ENCODE data around the gene GRIK4. TPM values are rescaled to one million over a fixed set of nuclear protein-coding genes. Genes with fewer than 3 reads are reported as not detected.

Gene GRIK4
- total RNA-seq, 2 experiments from 2014 or later: not detected

DNA sequence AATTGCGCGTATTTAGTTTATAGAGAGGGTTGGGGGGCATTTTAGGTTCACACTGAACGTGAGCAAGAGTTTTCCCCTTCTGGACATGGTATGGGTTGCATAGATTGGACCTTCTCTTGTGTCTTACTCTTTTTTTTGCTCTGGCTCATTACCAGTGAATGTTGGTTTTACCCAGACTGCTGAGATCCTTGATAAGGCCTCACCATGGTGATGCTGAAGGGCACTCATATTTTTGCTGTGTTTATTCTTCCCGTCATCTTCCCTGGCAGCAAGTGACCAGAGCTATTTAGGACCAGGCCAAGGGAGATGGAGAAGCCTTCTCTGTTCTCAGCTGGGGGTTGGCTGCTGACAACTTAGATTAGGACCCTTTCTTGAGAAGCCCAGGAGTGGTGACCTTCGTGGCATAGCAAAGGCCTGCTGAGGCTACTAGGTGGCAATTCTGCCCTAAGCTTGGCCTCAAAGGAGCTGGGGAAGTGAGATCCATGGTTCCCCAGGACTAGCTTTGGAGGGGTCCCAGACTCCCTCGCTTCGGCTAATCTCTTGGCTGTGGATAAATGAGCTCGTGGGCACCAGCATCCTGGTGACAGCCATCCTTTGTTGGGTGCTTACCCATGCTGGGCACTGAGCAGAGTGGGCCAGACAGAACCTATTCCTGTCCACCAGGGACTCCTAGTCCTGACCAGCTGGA is 47.3 kb downstream of the GRIK4 start:
- Mint-ChIP-seq H3K4me1 (ENCODE audit: low read depth) (no peaks in the 10 kb centered on the region), H3K36me3 (ENCODE audit: low read depth) (no peaks in the 10 kb centered on the region), H3K4me3 (no peak overlapping the region), H3K9me3 (no peaks in the 10 kb centered on the region), H3K27ac (no peak overlapping the region), H3K27me3 (peaks cover 35% of the 10 kb centered on the region)
- intact Hi-C loops (cut with DNase I, micrococcal nuclease): no loop called here
- ChIA-PET CTCF (no interaction called here), POLR2A (no interaction called here)
- no peaks in the 10 kb centered on the region for H3K36me3 ChIP-seq (ENCODE audit: insufficient read depth, low read length)
- no peak overlapping the region for H3K4me3 ChIP-seq (ENCODE audit: low read length)
- H3K9me3 ChIP-seq (ENCODE audit: control insufficient read depth in 1 of 2, insufficient read depth in 1 of 2, low read length in 2 of 2): no peaks in the 10 kb centered on the region
- no peaks in the 10 kb centered on the region for H3K4me1 ChIP-seq (ENCODE audit: insufficient read depth, low read length)
- peaks cover 17 to 22% of the 10 kb centered on the region in 2 experiments for H3K27me3 ChIP-seq (ENCODE audit: control insufficient read depth in 1 of 2, insufficient read depth in 2 of 2, low read length in 2 of 2)
- ATAC-seq (ENCODE audit: poor library complexity) (no peak), DNase-seq (no peak)
- TF ChIP-seq, protein P1, sequence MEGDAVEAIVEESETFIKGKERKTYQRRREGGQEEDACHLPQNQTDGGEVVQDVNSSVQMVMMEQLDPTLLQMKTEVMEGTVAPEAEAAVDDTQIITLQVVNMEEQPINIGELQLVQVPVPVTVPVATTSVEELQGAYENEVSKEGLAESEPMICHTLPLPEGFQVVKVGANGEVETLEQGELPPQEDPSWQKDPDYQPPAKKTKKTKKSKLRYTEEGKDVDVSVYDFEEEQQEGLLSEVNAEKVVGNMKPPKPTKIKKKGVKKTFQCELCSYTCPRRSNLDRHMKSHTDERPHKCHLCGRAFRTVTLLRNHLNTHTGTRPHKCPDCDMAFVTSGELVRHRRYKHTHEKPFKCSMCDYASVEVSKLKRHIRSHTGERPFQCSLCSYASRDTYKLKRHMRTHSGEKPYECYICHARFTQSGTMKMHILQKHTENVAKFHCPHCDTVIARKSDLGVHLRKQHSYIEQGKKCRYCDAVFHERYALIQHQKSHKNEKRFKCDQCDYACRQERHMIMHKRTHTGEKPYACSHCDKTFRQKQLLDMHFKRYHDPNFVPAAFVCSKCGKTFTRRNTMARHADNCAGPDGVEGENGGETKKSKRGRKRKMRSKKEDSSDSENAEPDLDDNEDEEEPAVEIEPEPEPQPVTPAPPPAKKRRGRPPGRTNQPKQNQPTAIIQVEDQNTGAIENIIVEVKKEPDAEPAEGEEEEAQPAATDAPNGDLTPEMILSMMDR (IDR thresholded peaks at IDR 0.05): no peak
- no peak overlapping the region for H3K27ac ChIP-seq (ENCODE audit: low read depth in 1 of 2, low read length in 2 of 2)

DNA sequence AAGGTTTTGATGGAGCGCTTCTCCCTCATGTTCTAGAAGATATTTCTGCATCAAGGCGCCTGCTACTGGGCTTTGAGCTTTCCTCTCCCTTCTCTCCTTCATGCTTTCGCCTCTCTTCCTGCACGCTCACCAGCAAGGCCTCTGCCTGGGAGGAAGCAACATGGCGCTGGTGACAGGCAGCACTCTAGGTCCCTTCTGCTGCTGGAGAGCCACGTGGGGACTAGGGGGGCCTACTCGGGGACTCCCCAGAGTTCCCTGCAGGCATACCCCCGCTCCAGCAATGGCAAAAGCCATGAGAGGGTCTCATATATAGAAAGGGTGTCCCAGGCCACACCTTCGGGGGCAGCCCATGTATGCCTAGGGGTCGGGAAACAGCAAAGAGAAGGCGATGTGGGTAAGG is 49.7 kb downstream of the GRIK4 start:
- Histone ChIP-seq H3K27me3 (ENCODE audit: control insufficient read depth in 1 of 2, insufficient read depth in 2 of 2, low read length in 2 of 2) (peaks cover 23 to 38% of the 10 kb centered on the region in 2 experiments), H3K9me3 (ENCODE audit: control insufficient read depth in 1 of 2, insufficient read depth in 1 of 2, low read length in 2 of 2) (no peaks in the 10 kb centered on the region), H3K4me1 (ENCODE audit: insufficient read depth, low read length) (peaks cover 2% of the 10 kb centered on the region), H3K4me3 (ENCODE audit: low read length) (no peak overlapping the region), H3K27ac (ENCODE audit: low read depth in 1 of 2, low read length in 2 of 2) (no peak overlapping the region), H3K36me3 (ENCODE audit: insufficient read depth, low read length) (no peaks in the 10 kb centered on the region)
- Mint-ChIP-seq H3K27ac (no peak overlapping the region), H3K4me3 (no peak overlapping the region), H3K27me3 (peaks cover 45% of the 10 kb centered on the region), H3K9me3 (no peaks in the 10 kb centered on the region), H3K4me1 (ENCODE audit: low read depth) (peaks cover 4% of the 10 kb centered on the region), H3K36me3 (ENCODE audit: low read depth) (no peaks in the 10 kb centered on the region)
- DNase-seq: no peak
- TF ChIP-seq, protein P1 (IDR thresholded peaks at IDR 0.05): no peak
- intact Hi-C loops (cut with DNase I, micrococcal nuclease): no loop called here
- ChIA-PET CTCF (no interaction called here), POLR2A (no interaction called here)
- ATAC-seq (ENCODE audit: poor library complexity): no peak

DNA sequence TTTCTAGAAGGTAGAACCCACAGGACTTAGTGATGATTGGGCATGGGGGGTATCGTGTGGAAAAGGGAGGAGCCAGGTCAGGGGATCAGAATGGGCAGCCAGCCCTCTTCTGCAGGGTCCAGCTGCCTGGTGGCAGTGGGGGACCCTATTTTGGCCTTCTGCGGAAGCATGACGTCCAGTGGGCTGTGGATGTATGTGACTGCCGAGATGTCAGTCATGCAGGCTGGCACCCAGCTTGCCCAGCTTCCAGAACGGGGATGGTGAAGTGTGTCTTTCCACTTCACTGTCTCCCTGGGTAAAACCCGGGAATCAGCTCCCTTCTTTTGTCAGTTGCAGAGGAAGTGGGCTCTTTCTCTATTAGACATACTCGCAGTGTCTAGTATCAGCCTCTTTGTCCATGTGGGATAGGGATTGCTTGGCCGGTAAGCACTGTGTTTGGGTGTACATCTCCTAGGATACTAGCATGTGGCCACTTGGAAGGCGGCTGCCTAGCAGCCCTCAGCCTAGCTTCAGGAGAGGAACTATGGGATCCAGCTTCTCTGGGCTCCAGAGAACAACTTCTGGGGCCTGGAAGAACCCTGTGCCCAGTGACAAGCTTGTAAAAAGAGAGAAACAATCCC is 51.4 kb downstream of the GRIK4 start:
- Histone ChIP-seq H3K4me3 (ENCODE audit: low read length) (no peak overlapping the region), H3K27me3 (ENCODE audit: control insufficient read depth in 1 of 2, insufficient read depth in 2 of 2, low read length in 2 of 2) (peaks cover 23 to 43% of the 10 kb centered on the region in 2 experiments), H3K4me1 (ENCODE audit: insufficient read depth, low read length) (peaks cover 2% of the 10 kb centered on the region), H3K27ac (ENCODE audit: low read depth in 1 of 2, low read length in 2 of 2) (no peak overlapping the region), H3K9me3 (ENCODE audit: control insufficient read depth in 1 of 2, insufficient read depth in 1 of 2, low read length in 2 of 2) (no peaks in the 10 kb centered on the region), H3K36me3 (ENCODE audit: insufficient read depth, low read length) (no peaks in the 10 kb centered on the region)
- no peak overlapping the region for H3K27ac Mint-ChIP-seq
- H3K4me3 Mint-ChIP-seq: no peak overlapping the region
- TF ChIP-seq, protein P1 (IDR thresholded peaks at IDR 0.05): no peak
- ChIA-PET CTCF (no interaction called here), POLR2A (no interaction called here)
- intact Hi-C loops (cut with DNase I, micrococcal nuclease): no loop called here
- peaks cover 4% of the 10 kb centered on the region for H3K4me1 Mint-ChIP-seq (ENCODE audit: low read depth)
- no peaks in the 10 kb centered on the region for H3K9me3 Mint-ChIP-seq
- DNase-seq (no peak), ATAC-seq (ENCODE audit: poor library complexity) (no peak)
- H3K36me3 Mint-ChIP-seq (ENCODE audit: low read depth): no peaks in the 10 kb centered on the region
- peaks cover 57% of the 10 kb centered on the region for H3K27me3 Mint-ChIP-seq

All from CD4-positive, alpha-beta T cell (primary cell).